GM21528 (cell line): Measurements from ENCODE around the gene MRPL51.
"Not testable (repeated sequence)": the region's sequence is repeated elsewhere in the genome, so short reads cannot be mapped to it uniquely, and the experiment has no call there.

Experiments
- ATAC-seq: cut with Tn5 transposase; IDR thresholded peaks from one replicate; pipeline ENCODE4 v1.9.1; 2021; ENCODE audit warnings: mild to moderate bottlenecking, moderate library complexity; ENCODE audit not compliant: unreplicated experiment, low FRiP score

MRPL51 gene

DNA sequence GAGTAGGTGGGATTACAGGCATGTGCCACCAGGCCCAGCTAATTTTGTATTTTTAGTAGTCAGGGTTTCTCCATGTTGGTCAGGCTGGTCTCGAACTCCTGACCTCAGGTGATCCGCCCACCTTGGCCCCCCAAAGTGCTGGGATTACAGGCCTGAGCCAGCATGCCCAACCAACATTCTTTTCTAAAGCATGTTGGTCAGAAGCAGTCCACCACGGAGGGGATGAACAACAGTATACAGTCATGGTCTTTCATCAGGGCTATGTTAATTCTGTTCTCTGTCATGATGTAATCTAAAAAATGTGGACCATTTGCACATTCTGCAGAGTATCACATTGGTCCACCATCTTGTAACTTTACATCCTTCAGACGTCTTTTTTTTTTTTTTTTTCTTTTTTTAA, 3.6 kb downstream of the MRPL51 start:
- no peak for ATAC-seq

DNA sequence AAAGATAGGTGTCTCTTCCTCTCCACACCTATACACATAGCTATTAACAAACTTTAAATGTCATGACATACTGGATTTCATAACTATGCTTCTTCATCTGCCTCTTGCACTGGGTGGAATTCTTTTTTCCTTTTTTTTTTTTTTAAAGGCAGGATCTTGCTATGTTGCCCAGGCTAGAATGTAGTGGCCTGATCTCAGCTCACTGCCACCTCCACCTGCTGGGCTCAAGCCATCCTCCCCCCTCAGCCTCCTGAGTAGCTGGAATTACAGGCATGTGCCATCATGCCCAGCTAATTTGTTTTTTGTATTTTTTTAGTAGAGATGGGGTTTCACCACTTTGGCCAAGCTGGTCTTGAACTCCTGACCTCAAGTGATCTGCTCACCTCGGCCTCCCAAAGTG, 4.8 kb downstream of the MRPL51 start:
- ATAC-seq, result no peak

GRCh38 chr12:6478416-6478815, 14.6 kb downstream of the MRPL51 start:
- ATAC-seq, result no peak

GRCh38 chr12:6477601-6478377, 15.3 kb downstream of the MRPL51 start:
- not testable (repeated sequence) for ATAC-seq

- no peak for ATAC-seq
Measured at GRCh38 chr12:6476489-6476888, 16.6 kb downstream of the MRPL51 start.

GRCh38 chr12:6475233-6475975, 17.7 kb downstream of the MRPL51 start:
- ATAC-seq, result not testable (repeated sequence)

GRCh38 chr12:6472491-6472890, 20.6 kb downstream of the MRPL51 start:
- ATAC-seq, result no peak

GRCh38 chr12:6471989-6472360, 21.1 kb downstream of the MRPL51 start:
- no peak for ATAC-seq

DNA sequence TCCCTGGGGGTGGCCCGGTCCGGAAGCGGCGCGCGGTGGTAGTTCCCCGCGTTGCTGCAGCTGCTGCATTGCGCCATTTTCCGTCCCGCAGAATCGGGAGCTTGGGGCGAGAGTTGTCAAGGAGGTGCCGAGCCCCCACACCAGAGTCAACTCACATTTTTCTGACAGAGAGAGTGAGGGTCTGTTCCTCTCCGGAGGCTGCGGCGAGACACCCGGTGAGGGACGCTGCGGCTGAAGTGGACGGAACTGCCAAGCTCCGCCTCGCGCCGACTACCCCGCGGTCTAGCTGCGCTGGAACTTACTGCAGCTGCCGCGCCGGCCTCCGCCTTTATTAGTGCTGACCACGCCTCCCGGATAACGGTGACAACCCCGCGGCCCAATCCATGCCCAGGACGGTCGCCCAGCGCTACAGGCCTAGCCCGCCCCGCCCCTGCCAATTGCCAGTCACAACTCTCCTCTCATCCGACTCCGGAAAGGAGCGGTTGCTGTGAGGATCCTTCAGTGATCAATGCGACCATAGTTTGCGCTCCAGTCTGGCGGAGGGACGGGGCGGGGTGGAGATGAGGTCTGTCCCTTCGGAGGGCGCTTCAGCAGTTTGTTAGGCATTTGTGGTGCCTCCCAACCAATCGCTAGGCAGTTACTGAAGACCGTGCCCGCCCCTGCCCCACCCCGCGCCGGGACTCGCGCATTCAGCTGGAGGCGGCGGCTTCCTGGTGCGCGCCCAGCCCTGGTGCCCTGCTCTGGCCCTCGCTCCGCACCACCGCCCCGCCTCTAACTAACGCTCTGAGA, 22.5 kb downstream of the MRPL51 start, which contains the start of gene VAMP1:
Gene VAMP1 (minus strand): TSS at position 303 of the 789 bp plus-strand sequence. CDS start 146 bp downstream, at position 157.
- peak; percentile 91 for ATAC-seq

DNA sequence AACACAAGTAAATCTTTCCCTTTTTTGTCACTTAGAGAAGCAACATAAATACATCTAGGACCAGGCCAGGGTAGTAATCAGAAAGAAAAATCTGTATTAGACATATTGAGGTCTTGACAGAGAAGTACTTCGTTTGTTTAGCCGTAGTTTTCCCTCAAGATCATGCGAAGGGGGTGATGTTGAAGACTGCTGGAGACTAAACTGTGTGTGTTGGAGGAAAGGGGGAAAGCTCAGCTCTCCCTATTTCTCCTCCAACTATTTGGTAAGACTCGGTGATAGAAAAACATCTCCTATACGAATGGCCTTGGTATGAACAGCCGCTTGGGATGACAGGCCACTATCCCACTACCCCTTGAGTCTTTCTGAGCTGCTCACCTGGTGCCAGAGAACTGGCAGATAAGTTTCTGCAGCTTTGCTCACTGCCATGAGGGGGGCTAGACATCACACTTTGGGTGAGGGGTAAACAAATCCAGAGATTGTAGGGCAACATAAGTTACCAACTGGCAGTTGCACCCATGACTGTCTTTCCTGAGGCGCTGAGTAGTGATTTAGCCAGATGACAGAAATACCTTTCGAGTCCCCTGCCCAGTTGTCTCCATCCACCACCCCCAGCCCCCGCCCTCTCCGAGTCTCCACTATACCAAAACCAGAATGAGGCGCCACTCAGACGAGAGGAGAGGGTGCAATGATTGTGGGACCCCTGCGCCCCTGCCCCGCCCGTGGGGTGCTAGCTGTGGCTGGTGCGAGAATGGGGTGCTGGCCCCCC, 23.3 kb downstream of the MRPL51 start:
- no peak for ATAC-seq

DNA sequence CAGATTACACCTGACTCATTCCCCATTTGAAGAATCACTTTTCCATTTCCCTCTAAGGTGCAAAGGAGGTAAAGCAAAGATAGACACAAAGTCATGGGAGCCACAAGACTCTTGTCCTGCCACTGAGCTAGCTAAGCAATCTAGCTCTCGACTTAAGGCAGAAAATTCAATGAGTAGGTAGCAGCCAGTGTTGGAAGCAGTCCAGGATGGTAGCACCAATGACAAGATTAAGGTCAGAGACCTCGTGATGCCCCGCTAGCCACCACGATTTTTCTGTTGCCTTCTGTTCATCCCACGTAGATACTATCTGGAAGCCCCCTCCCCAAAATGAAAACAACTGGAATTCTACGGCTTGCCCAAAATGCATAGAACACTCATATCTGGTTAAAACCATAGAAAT, 24.0 kb downstream of the MRPL51 start:
- no peak for ATAC-seq

DNA sequence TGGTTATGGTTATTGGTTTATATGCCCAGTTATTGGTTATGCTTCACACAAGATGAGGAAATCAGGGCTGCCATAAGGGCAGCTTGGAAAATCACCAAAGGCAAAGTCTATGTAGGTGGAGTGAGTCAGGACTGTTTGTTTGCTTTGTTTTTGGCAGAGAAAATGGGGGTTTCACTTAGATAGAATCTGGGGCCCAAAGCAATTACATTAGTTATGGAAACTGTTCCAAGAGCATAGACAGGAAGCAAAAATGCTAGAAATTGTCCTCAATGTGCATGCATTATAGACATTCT, 24.8 kb downstream of the MRPL51 start:
- no peak for ATAC-seq

GRCh38 chr12:6467571-6468282, 25.3 kb downstream of the MRPL51 start:
- not testable (repeated sequence) for ATAC-seq

DNA sequence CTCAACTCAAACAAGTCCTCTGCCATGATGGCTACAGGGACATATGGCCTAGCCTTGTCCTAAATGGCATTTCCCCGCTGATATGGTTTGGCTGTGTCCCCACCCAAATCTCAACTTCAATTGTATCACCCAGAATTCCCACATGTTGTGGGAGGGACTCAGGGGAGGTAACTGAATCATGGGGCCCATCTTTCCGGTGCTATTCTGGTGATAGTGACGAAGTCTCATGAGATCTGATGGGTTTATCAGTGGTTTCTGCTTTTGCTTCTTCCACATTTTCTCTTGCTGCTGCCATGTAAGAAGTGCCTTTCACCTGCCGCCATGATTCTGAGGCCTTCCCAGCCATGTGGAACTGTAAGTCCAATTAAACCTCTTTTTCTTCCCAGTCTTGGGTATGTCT, 26.3 kb downstream of the MRPL51 start:
- ATAC-seq, result not testable (repeated sequence)

DNA sequence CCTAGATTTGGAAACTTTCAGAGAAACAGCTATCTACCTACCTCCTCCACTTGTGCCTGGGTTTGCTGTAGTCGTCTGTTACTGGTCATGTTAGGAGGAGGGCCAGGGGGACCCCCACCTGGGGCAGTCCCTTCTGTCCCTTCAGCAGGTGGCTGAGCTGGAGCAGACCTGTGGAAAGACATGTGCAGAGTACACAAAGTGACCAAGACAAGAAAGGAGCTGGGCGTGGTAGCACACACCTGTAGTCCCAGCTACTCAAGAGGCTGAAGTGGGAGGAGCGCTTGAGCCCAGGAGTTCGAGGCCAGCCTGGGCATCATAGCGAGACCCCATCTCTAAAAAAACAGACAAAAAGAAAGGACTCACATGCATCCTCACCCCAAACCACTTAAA, 26.9 kb downstream of the MRPL51 start:
- ATAC-seq, result no peak

- ATAC-seq, result no peak
Measured at GRCh38 chr12:6465467-6466183, 27.4 kb downstream of the MRPL51 start.

DNA sequence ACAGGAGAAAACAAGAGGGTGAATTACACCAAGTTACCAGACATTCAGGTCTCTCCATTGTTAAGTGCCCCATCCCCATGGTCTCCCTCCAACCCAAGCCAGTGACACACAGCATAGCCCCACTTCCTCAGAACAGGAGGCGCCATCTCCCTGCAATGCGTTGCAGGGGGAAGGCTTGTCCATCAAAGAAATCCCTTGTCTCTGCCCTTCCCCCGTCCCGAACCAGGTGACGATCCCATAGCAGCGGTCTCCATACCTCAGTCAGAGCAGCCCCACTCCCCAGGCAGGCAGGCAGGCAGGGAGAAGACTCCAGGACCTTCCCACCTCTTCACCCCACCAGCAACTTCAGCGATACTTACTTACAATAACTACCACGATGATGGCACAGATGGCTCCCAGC, 28.5 kb downstream of the MRPL51 start:
- ATAC-seq, result no peak

GRCh38 chr12:6463858-6464257, 29.2 kb downstream of the MRPL51 start:
- ATAC-seq, result no peak

DNA sequence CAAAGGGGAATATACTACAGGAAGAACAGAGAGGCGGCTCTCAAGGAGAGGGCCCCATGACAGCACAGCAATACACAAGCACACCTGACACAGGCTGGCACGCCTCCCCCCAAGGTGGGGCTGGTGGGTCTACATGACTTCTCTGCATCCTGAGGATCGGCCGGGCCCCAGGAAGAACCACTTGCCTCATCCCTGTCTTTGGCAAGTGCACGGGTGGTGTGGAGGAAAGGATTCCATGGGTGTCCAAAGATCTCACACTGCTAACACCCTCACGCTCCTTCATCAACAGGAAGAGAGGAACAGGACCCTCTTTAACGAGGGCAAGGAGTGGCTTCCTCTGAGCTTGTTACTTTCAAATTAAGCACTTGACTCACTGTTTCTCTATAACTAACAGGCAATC, 29.8 kb downstream of the MRPL51 start:
- ATAC-seq, result no peak
